ENCODE data around the gene CERS2.

DNA sequence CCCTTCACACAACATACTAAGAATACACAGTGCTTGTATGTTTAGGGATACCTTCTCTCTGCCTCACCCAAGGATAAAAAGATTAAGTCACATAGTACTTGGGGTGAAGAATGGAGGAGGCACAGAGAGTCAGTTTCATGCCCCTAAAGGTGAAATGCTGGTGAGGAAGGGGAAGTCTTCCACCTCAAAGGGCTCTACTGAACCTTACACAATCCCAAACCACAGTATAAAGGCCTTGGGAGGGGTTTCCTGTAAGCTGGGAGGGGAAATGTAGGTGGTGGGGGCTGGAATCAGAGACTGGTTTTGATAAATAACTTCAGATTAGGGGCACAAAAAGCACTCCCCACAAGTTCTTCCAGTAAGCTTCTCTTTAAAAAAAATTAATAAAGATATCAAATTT is 28.5 kb upstream of the CERS2 start:
- TF ChIP-seq, protein P1, sequence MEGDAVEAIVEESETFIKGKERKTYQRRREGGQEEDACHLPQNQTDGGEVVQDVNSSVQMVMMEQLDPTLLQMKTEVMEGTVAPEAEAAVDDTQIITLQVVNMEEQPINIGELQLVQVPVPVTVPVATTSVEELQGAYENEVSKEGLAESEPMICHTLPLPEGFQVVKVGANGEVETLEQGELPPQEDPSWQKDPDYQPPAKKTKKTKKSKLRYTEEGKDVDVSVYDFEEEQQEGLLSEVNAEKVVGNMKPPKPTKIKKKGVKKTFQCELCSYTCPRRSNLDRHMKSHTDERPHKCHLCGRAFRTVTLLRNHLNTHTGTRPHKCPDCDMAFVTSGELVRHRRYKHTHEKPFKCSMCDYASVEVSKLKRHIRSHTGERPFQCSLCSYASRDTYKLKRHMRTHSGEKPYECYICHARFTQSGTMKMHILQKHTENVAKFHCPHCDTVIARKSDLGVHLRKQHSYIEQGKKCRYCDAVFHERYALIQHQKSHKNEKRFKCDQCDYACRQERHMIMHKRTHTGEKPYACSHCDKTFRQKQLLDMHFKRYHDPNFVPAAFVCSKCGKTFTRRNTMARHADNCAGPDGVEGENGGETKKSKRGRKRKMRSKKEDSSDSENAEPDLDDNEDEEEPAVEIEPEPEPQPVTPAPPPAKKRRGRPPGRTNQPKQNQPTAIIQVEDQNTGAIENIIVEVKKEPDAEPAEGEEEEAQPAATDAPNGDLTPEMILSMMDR (conservative IDR thresholded peaks at IDR 0.05; ENCODE audit: low read length), result no peak
- no peak for TF ChIP-seq EZH2phosphoT487 (IDR thresholded peaks at IDR 0.05; ENCODE audit: borderline replicate concordance, low read depth, low read length)
